Omental fat pad (tissue), 4 donors: ENCODE measurements around the gene COX7A2. TPM values are rescaled to one million over a fixed set of nuclear protein-coding genes. Genes with fewer than 3 reads are reported as not detected.

ENCODE experiments used
- ATAC-seq: fragments of 150-250 bp; one replicate; pipeline ENCODE4 v1.9.1; 2016; ENCODE audit warnings: mild to moderate bottlenecking, moderate library complexity; ENCODE audit not compliant: low FRiP score
- DNase-seq: peaks from one replicate; pipeline ENCODE4 v3.0.0-alpha.2; 2019; ENCODE audit warnings: low spot score
- total RNA-seq, 4 donors: library from RNA; depleted of rRNA; stranded (reverse); fragments of >200 nt; gene quantifications; one replicate each; pipeline ENCODE4 v1.1.0, GENCODE V29; 2016
- TF ChIP-seq, protein P1 (sequence below), 3 donors: fragments of 450-650 bp; IDR thresholded peaks; one replicate each; pipeline ENCODE4 v1.5.1; 2016 to 2017; ENCODE audit warnings: antibody characterized with exemption in 3 of 3, mild to moderate bottlenecking in 3 of 3, moderate library complexity in 2 of 3

Gene COX7A2
- total RNA-seq, 4 donors from 2014 or later: 171 to 310 (median 221) TPM

DNA sequence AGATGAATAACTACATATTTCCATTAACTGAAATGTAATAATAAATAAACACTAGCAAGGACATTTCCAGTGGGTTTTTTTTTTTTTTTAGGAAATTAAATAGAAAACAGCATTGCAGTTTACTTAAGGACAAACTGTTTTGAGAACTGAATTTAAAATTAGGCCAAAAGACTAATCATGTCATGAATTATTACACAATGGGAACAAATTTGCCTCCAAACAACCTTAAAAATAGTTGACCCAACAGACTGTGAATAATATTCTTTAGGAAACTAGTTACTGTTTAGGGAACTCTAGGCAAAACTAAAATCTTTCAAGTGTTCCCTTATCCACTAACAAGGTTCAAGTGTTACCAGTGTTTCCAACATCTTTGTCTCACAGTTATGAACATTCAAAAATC is 21.3 kb downstream of the COX7A2 start:
- DNase-seq: no peak
- no peak for ATAC-seq

DNA sequence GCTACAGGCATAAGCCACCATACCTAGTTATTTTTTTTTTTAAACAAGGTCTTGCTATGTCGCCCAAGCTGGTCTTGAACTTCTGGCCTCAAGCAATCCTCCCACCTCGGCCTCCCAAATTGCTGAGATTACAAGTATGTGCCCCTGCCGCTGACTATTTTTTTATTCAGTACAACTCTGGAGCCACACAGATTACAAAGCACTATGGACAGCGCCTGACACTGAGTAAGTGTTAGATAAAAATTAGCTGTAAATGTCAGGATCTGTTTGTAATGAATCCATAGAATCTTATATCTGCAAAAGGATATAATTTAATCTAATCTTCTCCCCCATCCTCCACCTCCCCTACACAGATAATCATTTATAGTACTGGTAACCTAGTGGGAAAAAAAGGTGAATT is 22.5 kb downstream of the COX7A2 start:
- DNase-seq (no peak), ATAC-seq (no peak)
- TF ChIP-seq, protein P1, sequence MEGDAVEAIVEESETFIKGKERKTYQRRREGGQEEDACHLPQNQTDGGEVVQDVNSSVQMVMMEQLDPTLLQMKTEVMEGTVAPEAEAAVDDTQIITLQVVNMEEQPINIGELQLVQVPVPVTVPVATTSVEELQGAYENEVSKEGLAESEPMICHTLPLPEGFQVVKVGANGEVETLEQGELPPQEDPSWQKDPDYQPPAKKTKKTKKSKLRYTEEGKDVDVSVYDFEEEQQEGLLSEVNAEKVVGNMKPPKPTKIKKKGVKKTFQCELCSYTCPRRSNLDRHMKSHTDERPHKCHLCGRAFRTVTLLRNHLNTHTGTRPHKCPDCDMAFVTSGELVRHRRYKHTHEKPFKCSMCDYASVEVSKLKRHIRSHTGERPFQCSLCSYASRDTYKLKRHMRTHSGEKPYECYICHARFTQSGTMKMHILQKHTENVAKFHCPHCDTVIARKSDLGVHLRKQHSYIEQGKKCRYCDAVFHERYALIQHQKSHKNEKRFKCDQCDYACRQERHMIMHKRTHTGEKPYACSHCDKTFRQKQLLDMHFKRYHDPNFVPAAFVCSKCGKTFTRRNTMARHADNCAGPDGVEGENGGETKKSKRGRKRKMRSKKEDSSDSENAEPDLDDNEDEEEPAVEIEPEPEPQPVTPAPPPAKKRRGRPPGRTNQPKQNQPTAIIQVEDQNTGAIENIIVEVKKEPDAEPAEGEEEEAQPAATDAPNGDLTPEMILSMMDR (IDR thresholded peaks at IDR 0.05): no peak

More for the DNA sequence above, 21.3 kb downstream of the COX7A2 start:
- TF ChIP-seq, protein P1 (IDR thresholded peaks at IDR 0.05): no peak

DNA sequence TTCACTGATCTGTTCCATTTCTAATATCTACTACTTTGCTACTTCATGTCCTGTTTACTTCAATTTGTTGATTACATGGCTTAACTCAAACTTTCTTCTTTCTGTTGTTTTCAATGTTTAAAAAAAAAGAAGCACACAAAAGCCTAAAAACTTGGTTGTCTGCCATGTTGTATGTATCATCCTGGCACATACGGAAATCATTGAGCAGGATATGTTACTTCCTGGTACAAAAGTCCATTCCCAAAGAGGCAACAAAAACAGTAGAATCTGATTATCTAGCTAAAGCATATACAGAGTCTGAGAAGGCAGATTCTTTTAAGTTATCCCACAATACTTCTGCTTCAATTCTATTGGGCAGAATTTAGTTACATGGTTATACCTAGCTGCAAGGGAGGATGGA is 23.2 kb downstream of the COX7A2 start:
- TF ChIP-seq, protein P1 (IDR thresholded peaks at IDR 0.05): no peak
- ATAC-seq: no peak
- no peak for DNase-seq

DNA sequence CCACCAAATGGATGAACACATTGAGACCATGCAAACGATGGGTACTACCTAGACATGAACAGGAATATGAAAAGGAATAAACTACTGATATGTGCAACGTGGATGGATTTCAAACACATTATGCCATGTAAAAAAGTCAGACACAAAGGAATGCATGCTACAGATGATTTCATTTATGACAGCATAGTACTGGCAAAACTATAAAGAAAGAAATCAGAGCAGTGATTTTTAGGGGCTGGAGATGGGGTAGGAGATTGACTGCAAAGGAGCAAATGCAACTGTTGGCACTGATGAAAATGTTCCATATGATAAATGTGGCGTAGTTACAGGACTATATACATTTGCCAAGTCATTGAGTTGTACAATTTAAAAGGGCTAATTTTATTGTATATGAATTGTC is 24.3 kb downstream of the COX7A2 start:
- DNase-seq: no peak
- ATAC-seq: no peak
- TF ChIP-seq, protein P1 (IDR thresholded peaks at IDR 0.05): no peak

DNA sequence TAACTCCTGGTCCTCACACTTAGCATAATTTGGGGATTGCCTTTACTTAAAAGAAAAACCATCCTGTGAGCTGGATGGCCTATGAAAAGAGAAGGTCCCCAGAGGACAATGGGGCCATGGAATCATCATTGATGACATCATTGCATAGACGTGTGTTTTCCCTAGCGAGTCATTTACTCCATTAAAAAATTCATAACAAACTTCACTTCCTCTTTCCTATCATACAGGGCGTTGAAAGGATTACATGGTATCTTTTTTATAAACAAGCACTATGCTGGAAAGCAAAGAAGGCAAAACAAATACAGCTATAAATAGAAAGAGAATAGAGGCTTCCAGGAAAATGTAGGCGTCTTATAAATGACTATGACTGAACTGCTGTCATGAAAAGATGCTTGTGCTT is 26.4 kb downstream of the COX7A2 start:
- TF ChIP-seq, protein P1 (IDR thresholded peaks at IDR 0.05): no peak
- peak; percentile 51 for ATAC-seq

DNA sequence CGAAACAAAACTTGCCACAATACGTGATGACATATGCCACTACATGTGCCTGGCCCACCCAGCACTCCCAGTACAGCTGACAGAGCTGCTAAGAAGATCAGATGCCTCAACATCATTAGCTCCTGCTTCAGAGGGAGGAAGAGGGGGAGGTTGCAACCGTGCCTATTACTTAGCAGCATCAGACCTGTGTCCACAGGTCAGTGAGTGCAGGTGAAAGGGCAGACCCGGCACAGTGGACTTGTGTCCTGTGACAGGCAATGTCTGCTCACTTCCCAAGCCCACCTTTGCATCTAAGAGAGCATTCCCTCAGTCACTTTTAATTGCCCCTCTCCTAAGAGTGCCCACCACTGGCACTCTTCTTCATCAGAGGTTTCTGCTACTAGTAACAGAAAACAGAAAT is 28.3 kb downstream of the COX7A2 start:
- TF ChIP-seq, protein P1 (IDR thresholded peaks at IDR 0.05): no peak
- ATAC-seq (no peak), DNase-seq (no peak)

More for the DNA sequence above, 26.4 kb downstream of the COX7A2 start:
- DNase-seq: no peak

DNA sequence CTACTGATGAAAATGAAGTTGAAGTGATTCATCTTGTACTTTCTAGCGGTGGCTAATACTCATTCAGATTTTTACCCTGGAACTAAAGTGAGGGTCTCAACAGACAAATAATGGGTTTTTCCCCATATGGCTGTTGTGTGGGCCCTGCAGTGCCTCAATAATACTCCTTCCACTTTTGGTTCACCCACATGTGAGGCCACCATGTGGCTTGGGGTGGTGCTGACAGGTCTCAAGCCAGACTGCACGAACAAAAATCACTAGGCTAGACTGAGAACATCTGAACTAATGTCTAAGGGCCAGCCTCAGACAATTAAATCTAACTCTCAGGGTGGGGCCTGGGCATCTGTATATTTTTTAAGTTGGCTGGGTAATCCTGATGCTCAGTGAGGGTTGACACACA is 29.9 kb downstream of the COX7A2 start:
- no peak for ATAC-seq
- no peak for DNase-seq
- TF ChIP-seq, protein P1 (IDR thresholded peaks at IDR 0.05): no peak
